Activated CD4-positive, alpha-beta T cell treated with anti-CD3 and anti-CD28 coated beads, Interleukin-2, amount 50 U/mL, for 24 hours (primary cell): Measurements from ENCODE around the gene KNOP1.

Source experiments
- DNase-seq, 2 donors: peaks; one replicate each; pipeline ENCODE4 v3.0.0-alpha.2; 2020; ENCODE audit warnings: low read depth in 1 of 2, low spot score in 1 of 2

KNOP1 gene

GRCh38 chr16:19708296-19709205 lies 9.5 kb downstream of the KNOP1 start:
- DNase-seq, result no peak

- no peak for DNase-seq
These were observed 10.3 kb downstream of the KNOP1 start for GRCh38 chr16:19707569-19708295.

GRCh38 chr16:19706846-19707245 lies 11.2 kb downstream of the KNOP1 start:
- no peak for DNase-seq

GRCh38 chr16:19705843-19706242 lies 12.2 kb downstream of the KNOP1 start:
- DNase-seq, result no peak

GRCh38 chr16:19705146-19705501 lies 12.9 kb downstream of the KNOP1 start:
- DNase-seq, result no peak

GRCh38 chr16:19704321-19705145 lies 13.5 kb downstream of the KNOP1 start:
- DNase-seq, result no peak

- DNase-seq, result no peak
These were observed 14.7 kb downstream of the KNOP1 start for GRCh38 chr16:19703172-19703889.

GRCh38 chr16:19701091-19701490 lies 16.9 kb downstream of the KNOP1 start:
- no peak for DNase-seq

- DNase-seq, result no peak
These were observed 17.7 kb downstream of the KNOP1 start for GRCh38 chr16:19700319-19700781.

GRCh38 chr16:19699472-19699871 lies 18.6 kb downstream of the KNOP1 start:
- DNase-seq, result no peak

GRCh38 chr16:19698480-19699465 lies 19.3 kb downstream of the KNOP1 start:
- DNase-seq, result no peak

GRCh38 chr16:19697756-19698318 lies 20.2 kb downstream of the KNOP1 start:
- no peak for DNase-seq

- DNase-seq, result no peak
These were observed 21.1 kb downstream of the KNOP1 start for GRCh38 chr16:19696961-19697360.

GRCh38 chr16:19696328-19696727 lies 21.7 kb downstream of the KNOP1 start:
- no peak for DNase-seq

- DNase-seq, result no peak
These were observed 23.0 kb downstream of the KNOP1 start for GRCh38 chr16:19694989-19695388.

- DNase-seq, result no peak
These were observed 26.8 kb downstream of the KNOP1 start for GRCh38 chr16:19691161-19691711.

GRCh38 chr16:19690196-19690595 lies 27.8 kb downstream of the KNOP1 start:
- DNase-seq, result no peak

- no peak for DNase-seq
These were observed 28.7 kb downstream of the KNOP1 start for GRCh38 chr16:19689342-19689741.
